WERI-Rb-1 (cell line): Measurements from ENCODE around the gene RAMP2.

Experiments used
- DNase-seq: peaks from one replicate; pipeline ENCODE4 v3.0.0-alpha.2; 2020
- H3K27ac ChIP-seq: fragments of 250-450 bp; sonication (Bioruptor Pico); 2 replicates; pipeline ENCODE4 v1.5.1; 2020; ENCODE audit warnings: mild to moderate bottlenecking, moderate library complexity
- H3K27me3 ChIP-seq: fragments of 250-450 bp; sonication (Bioruptor Pico); 2 replicates; pipeline ENCODE4 v1.5.1; 2021; ENCODE audit warnings: mild to moderate bottlenecking, low read depth, moderate library complexity; ENCODE audit not compliant: insufficient read depth, severe bottlenecking
- H3K36me3 ChIP-seq: fragments of 250-450 bp; sonication (Bioruptor Pico); 2 replicates; pipeline ENCODE4 v1.5.1; 2020; ENCODE audit warnings: mild to moderate bottlenecking, moderate library complexity
- H3K4me3 ChIP-seq: 2 replicates; pipeline ENCODE4 v1.5.1; 2011; ENCODE audit warnings: low read depth, mild to moderate bottlenecking, control low read depth, low read length
- H3K9me3 ChIP-seq: fragments of 250-450 bp; sonication (Bioruptor Pico); 2 replicates; pipeline ENCODE4 v1.5.1; 2021; ENCODE audit warnings: mild to moderate bottlenecking, moderate library complexity; ENCODE audit not compliant: severe bottlenecking
- TF ChIP-seq, protein P1 (sequence below): IDR thresholded peaks from 2 replicates; pipeline ENCODE4 v1.5.1; 2011; ENCODE audit warnings: low read depth, mild to moderate bottlenecking, control low read depth, inconsistent platforms, low read length

Gene RAMP2

DNA sequence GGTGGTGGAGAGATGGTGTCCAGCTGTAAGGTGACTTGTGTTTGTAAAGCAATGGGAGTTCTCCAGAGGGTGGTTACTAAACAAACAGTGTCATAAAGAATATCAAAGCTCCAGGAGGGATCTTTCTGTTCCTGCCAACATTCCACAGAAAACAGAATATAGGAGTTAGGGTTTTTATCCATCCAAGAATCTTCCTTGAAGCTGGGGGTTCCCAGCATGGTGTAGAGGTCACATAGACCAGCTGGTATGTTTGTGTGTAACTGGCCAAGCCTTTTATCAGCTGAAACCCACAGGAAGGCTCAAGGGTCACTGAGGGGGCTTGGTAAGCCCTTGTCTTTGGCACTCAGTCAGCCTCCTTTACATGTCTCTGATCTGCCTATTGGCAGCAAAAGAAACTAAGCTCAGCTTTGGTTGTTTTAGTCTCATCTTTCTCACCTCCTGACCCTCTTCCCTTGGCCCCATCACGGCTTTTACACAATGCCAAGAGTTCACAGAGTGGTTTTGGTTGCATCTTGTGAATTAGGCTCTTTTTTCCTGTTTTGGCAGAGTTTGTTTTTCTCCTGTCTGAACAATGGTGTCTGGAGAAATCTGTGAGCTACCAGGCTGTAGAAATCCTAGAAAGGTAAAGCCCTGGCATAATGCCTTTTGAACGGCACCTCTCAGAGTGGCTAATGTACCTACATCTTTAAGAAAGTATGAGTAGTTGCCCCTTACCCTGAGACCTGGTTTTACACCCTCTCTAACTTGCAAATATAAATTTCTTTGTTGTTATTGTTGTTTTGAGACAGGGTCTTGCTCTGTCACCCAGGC is 42.3 kb downstream of the RAMP2 start:
- H3K27me3 ChIP-seq, result no peaks in the 10 kb centered on the region
- H3K9me3 ChIP-seq, result peaks cover 8% of the 10 kb centered on the region
- TF ChIP-seq, protein P1, sequence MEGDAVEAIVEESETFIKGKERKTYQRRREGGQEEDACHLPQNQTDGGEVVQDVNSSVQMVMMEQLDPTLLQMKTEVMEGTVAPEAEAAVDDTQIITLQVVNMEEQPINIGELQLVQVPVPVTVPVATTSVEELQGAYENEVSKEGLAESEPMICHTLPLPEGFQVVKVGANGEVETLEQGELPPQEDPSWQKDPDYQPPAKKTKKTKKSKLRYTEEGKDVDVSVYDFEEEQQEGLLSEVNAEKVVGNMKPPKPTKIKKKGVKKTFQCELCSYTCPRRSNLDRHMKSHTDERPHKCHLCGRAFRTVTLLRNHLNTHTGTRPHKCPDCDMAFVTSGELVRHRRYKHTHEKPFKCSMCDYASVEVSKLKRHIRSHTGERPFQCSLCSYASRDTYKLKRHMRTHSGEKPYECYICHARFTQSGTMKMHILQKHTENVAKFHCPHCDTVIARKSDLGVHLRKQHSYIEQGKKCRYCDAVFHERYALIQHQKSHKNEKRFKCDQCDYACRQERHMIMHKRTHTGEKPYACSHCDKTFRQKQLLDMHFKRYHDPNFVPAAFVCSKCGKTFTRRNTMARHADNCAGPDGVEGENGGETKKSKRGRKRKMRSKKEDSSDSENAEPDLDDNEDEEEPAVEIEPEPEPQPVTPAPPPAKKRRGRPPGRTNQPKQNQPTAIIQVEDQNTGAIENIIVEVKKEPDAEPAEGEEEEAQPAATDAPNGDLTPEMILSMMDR, result no peak
- no peak overlapping the region for H3K4me3 ChIP-seq
- no peak overlapping the region for H3K27ac ChIP-seq
- H3K36me3 ChIP-seq, result no peaks in the 10 kb centered on the region
- DNase-seq, result no peak

DNA sequence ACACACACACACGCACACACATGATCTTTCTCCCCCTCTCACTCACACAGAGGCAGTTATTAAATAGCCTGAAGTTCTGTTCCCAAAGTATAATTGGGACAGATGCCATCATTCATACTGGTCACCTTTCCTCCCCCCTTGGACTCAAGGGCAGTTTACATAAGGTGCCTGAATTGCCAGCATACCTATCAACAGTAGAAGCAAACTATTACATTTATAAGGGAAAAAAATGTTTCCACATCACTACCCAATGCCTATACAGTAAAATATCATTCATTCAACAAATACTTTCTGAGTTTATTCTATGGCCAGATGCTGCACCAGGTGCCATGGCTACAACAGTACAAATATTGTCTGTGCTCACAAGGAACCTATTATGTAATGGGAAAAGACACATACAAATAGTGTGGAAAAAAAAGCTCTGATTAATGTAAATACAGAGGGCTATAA is 43.9 kb downstream of the RAMP2 start:
- Histone ChIP-seq H3K27ac (no peak overlapping the region), H3K9me3 (no peaks in the 10 kb centered on the region), H3K27me3 (no peaks in the 10 kb centered on the region), H3K36me3 (peaks cover 11% of the 10 kb centered on the region), H3K4me3 (no peak overlapping the region)
- no peak for DNase-seq
- TF ChIP-seq, protein P1, result no peak

DNA sequence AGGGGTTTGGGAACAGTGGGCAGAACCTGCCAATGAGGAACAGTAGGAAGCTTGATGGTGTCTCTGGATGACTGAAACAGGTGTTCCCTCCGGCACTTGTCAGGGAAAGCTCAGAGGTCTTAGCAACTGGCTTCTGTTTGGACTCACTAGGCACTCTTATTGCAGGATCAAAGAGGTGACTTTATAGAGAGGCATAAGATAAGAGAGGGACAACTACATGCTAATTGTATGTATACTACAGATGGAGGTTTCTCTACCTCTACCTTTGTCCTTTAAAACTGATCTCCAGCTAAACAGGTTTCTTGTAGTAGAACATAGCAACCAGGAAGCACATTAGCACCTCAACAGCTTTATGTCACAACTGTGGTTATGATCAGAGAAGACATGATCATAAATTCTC is 45.2 kb downstream of the RAMP2 start:
- TF ChIP-seq, protein P1, result no peak
- H3K36me3 ChIP-seq, result peaks cover 24% of the 10 kb centered on the region
- no peak overlapping the region for H3K27ac ChIP-seq
- H3K9me3 ChIP-seq, result no peaks in the 10 kb centered on the region
- H3K4me3 ChIP-seq, result no peak overlapping the region
- no peaks in the 10 kb centered on the region for H3K27me3 ChIP-seq
- no peak for DNase-seq

DNA sequence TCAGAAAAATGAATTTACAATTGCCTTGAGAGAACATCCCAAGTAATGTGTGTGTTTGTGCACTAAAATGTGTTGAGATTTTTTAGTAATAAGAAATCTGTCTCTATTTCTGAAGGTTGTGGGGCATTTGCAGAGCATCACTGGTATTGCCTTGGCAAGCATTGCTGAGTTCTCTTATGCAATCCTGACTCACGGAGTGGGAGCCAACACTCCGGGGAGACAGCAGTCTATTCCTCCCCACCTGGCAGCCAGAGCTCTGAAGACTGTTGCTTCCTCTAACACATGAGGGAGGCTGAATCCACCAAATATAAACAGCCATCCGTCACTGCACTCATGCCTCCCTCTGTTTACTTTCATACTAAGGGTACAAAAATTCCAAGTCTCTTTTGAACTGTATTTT is 48.2 kb downstream of the RAMP2 start:
- Histone ChIP-seq H3K27me3 (no peaks in the 10 kb centered on the region), H3K36me3 (peaks cover 45% of the 10 kb centered on the region), H3K9me3 (no peaks in the 10 kb centered on the region), H3K4me3 (no peak overlapping the region), H3K27ac (no peak overlapping the region)
- DNase-seq, result no peak
- TF ChIP-seq, protein P1, result no peak
